Breast epithelium (tissue), 4 donors: ENCODE results near the gene LIMCH1. TPM values are rescaled to one million over a fixed set of nuclear protein-coding genes. Genes with fewer than 3 reads are reported as not detected.
A peak's percentile ranks its signal among the peaks of the same experiment; 100 is the strongest.
"Not testable (repeated sequence)": the region's sequence is repeated elsewhere in the genome, so short reads cannot be mapped to it uniquely, and the experiment has no call there.

ENCODE experiments used
- DNase-seq, 2 donors: peaks; one replicate each; pipeline ENCODE4 v3.0.0-alpha.2; 2019; ENCODE audit warnings: low spot score in 2 of 2
- H3K27ac ChIP-seq, 2 donors: fragments of 200-600 bp; sonication (generic) in 1 of 2; one replicate each; pipeline ENCODE4 v1.5.1; 2016 to 2019; ENCODE audit warnings: mild to moderate bottlenecking in 1 of 2
- H3K27me3 ChIP-seq, 2 donors: fragments of 200-600 bp; sonication (generic) in 1 of 2; one replicate each; pipeline versions ENCODE4 v1.5.1 to v1.6.0; 2017 to 2019; ENCODE audit warnings: control low read depth in 1 of 2, mild to moderate bottlenecking in 1 of 2
- H3K36me3 ChIP-seq: fragments of 200-600 bp; one replicate; pipeline ENCODE4 v1.5.1; 2019
- H3K4me1 ChIP-seq, 2 donors: fragments of 200-600 bp; sonication (generic); one replicate each; pipeline ENCODE4 v1.5.1; 2016 to 2019; ENCODE audit warnings: control low read depth in 1 of 2
- H3K4me3 ChIP-seq, 3 donors: fragments of 200-600 bp; sonication (generic); 1 replicate in 2 of 3; 2 replicates in 1 of 3; pipeline ENCODE4 v1.5.1; 2016 to 2019; ENCODE audit warnings: mild to moderate bottlenecking in 3 of 3, moderate library complexity in 2 of 3
- H3K9me3 ChIP-seq, 2 donors: fragments of 200-600 bp; sonication (generic) in 1 of 2; one replicate each; pipeline ENCODE4 v1.5.1; 2016 to 2019; ENCODE audit warnings: control low read depth in 1 of 2
- POLR2A ChIP-seq: fragments of 450-650 bp; IDR thresholded peaks from one replicate; pipeline ENCODE4 v1.6.1; 2016; ENCODE audit warnings: antibody characterized with exemption, mild to moderate bottlenecking, moderate library complexity
- POLR2AphosphoS5 ChIP-seq, 3 donors: sonication (generic); formaldehyde crosslinking; IDR thresholded peaks; one replicate each; pipeline ENCODE4 v1.6.1; 2017; ENCODE audit warnings: antibody characterized with exemption in 3 of 3
- intact Hi-C: fragments of 100-400 bp; cut with DNase I; formaldehyde crosslinking; loops from one replicate; pipeline ENCODE4 v1.15.1; 2023; ENCODE audit warnings: low total_unique reads
- total RNA-seq, 3 donors: library from RNA; depleted of rRNA; stranded (reverse); fragments of >200 nt; gene quantifications; one replicate each; pipeline ENCODE4 v1.1.0, GENCODE V29; 2016
- TF ChIP-seq, protein P1 (sequence below), 3 donors: fragments of 450-650 bp; IDR thresholded peaks; one replicate each; pipeline ENCODE4 v1.5.1; 2016 to 2017; ENCODE audit warnings: antibody characterized with exemption in 3 of 3, mild to moderate bottlenecking in 3 of 3, moderate library complexity in 3 of 3

LIMCH1 gene, protein sequence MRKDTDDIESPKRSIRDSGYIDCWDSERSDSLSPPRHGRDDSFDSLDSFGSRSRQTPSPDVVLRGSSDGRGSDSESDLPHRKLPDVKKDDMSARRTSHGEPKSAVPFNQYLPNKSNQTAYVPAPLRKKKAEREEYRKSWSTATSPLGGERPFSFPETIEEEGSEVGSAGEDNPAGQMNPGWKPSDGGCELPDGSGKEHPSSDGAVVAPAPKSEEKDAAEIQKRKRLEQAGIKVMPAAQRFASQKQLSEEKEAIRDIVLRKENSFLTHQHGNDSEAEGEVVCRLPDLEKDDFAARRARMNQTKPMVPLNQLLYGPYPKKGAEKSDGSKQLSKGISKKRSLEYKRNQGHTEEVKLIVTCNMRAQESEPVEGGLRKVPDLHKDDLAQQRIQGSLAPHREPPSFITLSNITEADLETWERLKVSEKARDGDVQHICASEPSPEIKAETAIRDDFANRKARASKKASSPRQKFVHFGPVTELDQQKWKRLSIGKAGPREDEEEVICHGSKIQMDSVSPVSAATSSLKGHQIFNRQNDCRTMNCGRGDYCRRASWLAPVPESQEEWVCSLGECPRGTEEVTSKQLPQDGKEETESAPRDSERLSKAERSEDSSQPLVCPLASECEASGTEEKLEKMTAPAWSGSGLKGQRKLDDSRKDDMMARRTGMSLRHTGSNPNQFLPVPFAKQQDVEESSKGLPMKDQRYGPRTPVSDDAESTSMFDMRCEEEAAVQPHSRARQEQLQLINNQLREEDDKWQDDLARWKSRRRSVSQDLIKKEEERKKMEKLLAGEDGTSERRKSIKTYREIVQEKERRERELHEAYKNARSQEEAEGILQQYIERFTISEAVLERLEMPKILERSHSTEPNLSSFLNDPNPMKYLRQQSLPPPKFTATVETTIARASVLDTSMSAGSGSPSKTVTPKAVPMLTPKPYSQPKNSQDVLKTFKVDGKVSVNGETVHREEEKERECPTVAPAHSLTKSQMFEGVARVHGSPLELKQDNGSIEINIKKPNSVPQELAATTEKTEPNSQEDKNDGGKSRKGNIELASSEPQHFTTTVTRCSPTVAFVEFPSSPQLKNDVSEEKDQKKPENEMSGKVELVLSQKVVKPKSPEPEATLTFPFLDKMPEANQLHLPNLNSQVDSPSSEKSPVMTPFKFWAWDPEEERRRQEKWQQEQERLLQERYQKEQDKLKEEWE (N-terminal part only)
- total RNA-seq: 10 to 100 TPM; 34.6 to 72.2 (median 71.8) TPM

DNA sequence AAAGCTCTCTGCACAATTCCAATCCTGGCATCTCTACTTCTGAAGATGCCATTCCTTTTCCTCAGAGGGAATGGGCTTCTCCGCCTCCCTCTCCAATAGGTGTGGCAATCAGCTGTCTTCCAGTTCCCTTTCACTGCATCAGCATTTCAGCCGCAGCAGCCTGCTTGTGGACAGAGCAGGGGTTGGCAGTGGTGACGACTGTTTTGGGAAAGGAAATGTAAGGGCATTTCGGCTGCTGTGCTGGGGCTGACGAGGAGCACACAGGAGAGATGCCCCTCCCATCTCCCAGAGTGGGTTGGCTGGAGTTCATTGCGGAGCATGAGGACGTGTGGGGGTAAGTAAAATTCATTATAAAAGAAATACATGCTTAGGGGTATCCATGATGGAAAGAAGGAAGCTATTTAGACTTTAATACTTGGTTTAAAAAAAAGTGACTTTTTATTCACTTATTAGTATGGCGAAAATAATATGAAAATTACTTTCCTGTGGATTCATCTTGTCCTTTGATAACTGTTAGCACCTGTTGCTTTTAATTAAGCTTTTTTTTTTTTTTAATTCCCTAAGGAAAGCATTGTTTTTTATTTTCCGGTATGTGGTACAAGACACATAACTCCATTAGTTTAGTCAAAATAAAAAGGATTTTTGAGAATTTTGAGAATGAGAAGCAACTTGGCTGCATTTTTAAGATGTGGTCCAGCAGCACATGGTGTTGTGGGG is at the start of gene LIMCH1:
Gene LIMCH1, plus strand, starts transcription at position 141 of the 717 bp plus-strand sequence. CDS start 67,839 bp downstream, outside the sequence.
- H3K36me3 ChIP-seq: no peaks in the 10 kb centered on the region
- peak within 1 kb of the TSS; percentile 62 to 71 for H3K27ac ChIP-seq
- DNase-seq: no peak
- no peaks in the 10 kb centered on the region for H3K9me3 ChIP-seq
- intact Hi-C loops: no loop called here
- no peaks in the 10 kb centered on the region for H3K27me3 ChIP-seq
- no peak for TF ChIP-seq POLR2A
- TF ChIP-seq POLR2AphosphoS5 (IDR thresholded peaks at IDR 0.05): peak in 2 of 3 donors; percentile 29 to 30
- peaks cover 0 to 11% of the 10 kb centered on the region in 2 donors for H3K4me1 ChIP-seq
- peak within 1 kb of the TSS; percentile 3 to 17 (median 12) for H3K4me3 ChIP-seq

DNA sequence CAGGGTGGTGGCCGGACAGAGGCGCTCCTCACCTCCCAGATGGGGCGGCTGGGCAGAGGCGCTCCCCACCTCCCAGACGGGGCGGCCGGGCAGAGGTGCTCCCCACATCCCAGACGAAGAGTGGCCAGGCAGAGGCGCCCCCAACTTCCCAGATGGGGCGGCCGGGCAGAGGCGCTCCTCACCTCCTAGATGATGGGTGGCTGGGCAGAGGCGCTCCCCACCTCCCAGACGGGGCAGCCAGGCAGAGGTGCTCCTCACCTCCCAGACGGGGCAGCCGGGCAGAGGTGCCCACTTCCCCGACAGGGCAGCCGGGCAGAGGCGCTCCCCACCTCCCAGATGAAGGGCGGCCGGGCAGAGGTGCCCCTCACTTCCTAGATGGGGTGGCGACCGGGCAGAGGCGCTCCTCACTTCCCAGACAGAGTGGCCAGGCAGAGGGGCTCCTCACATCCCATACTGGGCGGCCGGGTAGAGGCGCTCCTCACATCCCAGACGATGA is 46.8 kb upstream of the LIMCH1 start:
- H3K27me3 ChIP-seq, H3K4me3 ChIP-seq, H3K27ac ChIP-seq, DNase-seq, H3K4me1 ChIP-seq, H3K36me3 ChIP-seq, H3K9me3 ChIP-seq: not testable (repeated sequence)
- intact Hi-C loops: loop anchor here (10.0 kb wide), 1 partner anchor 206 kb away; no protein-coding TSS in a partner anchor

DNA sequence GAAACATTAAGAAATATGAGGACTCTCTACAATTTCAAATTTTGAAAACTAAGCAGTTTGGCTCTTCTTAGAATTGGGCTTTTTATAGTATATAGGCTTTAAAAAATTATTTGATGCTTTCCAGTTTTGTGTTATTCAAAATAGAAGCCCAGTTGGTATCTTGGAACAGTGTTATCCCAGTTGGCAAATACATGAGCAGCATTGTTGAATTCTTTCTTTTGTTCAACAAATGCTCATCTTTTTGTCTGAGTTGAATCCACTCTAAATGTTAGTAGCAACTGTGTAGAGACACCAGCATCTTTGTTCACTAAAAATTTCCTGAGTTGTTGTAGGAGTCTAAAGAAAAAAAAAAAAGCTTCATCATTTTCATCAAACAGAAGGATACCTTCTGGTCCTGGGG is 41.0 kb upstream of the LIMCH1 start:
- Histone ChIP-seq H3K27ac (no peak overlapping the region), H3K9me3 (no peaks in the 10 kb centered on the region), H3K4me3 (no peak overlapping the region), H3K4me1 (no peaks in the 10 kb centered on the region), H3K36me3 (no peaks in the 10 kb centered on the region), H3K27me3 (no peaks in the 10 kb centered on the region)
- no peak for DNase-seq
- intact Hi-C loops: loop anchor here (10.0 kb wide), 1 partner anchor 212 kb away; no protein-coding TSS in a partner anchor
- TF ChIP-seq POLR2A (no peak), POLR2AphosphoS5 (IDR thresholded peaks at IDR 0.05) (no peak)
- TF ChIP-seq, protein P1, sequence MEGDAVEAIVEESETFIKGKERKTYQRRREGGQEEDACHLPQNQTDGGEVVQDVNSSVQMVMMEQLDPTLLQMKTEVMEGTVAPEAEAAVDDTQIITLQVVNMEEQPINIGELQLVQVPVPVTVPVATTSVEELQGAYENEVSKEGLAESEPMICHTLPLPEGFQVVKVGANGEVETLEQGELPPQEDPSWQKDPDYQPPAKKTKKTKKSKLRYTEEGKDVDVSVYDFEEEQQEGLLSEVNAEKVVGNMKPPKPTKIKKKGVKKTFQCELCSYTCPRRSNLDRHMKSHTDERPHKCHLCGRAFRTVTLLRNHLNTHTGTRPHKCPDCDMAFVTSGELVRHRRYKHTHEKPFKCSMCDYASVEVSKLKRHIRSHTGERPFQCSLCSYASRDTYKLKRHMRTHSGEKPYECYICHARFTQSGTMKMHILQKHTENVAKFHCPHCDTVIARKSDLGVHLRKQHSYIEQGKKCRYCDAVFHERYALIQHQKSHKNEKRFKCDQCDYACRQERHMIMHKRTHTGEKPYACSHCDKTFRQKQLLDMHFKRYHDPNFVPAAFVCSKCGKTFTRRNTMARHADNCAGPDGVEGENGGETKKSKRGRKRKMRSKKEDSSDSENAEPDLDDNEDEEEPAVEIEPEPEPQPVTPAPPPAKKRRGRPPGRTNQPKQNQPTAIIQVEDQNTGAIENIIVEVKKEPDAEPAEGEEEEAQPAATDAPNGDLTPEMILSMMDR (IDR thresholded peaks at IDR 0.05): no peak

DNA sequence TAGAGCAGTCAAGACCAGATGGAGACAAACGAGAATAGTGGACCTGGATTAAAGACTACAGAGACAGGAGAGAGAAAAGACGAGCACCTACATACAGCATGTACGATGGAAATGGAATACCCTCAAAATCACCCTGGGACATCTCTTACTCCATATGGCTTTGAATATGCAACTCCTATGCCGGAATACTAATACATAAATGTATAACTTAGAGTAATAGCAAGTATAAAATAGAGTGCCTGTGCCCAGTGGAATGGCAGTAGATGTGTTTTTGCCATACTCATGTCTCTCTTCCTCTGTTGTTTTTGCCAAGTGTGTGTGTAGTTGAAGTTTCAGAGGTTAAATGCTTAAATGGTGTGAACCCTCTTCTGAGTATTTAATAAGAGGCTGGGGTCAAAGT is 39.8 kb upstream of the LIMCH1 start:
- no peaks in the 10 kb centered on the region for H3K9me3 ChIP-seq
- no peak overlapping the region for H3K27ac ChIP-seq
- H3K27me3 ChIP-seq: no peaks in the 10 kb centered on the region
- intact Hi-C loops: loop anchor here (10.0 kb wide), 1 partner anchor 213 kb away; no protein-coding TSS in a partner anchor
- H3K36me3 ChIP-seq: no peaks in the 10 kb centered on the region
- DNase-seq: no peak
- TF ChIP-seq POLR2AphosphoS5 (IDR thresholded peaks at IDR 0.05) (no peak), POLR2A (no peak)
- TF ChIP-seq, protein P1 (IDR thresholded peaks at IDR 0.05): no peak
- no peak overlapping the region for H3K4me3 ChIP-seq
- H3K4me1 ChIP-seq: no peaks in the 10 kb centered on the region

DNA sequence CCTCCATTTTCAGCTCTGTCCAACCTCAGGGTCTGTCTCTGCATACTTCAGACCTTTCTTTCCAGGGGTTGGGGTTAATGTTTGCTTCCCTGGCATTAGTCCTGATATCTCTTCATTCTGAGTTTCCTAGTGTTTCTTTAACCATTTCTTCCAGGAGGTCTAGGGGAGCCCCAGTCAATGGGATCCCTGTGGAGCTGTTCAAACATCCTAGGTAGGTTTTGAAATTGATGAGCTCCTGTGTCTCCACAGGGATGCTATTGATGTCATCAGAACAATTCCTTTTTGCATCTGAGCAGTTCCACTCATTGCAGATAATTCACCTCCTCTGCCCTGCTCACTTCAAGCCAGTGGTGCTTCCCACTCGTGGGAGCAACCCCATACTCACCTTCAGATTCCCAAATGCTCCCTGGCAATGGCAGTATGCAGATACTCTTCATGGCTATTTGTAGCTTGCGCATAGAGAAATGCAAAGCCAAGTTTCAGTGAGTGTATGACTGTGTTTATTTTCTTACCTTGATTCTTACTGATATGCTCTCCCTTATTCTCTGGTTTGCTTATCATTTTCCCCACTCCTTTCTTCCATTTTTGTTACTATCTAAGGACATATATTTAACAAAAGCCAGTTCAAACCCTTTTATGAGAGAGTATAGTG is 33.7 kb upstream of the LIMCH1 start:
- H3K4me3 ChIP-seq: no peak overlapping the region
- no peaks in the 10 kb centered on the region for H3K36me3 ChIP-seq
- DNase-seq: no peak
- H3K9me3 ChIP-seq: no peaks in the 10 kb centered on the region
- no peak for TF ChIP-seq POLR2A
- no peak for TF ChIP-seq POLR2AphosphoS5 (IDR thresholded peaks at IDR 0.05)
- TF ChIP-seq, protein P1 (IDR thresholded peaks at IDR 0.05): no peak
- intact Hi-C loops: no loop called here
- H3K27ac ChIP-seq: no peak overlapping the region
- H3K4me1 ChIP-seq: no peaks in the 10 kb centered on the region
- no peaks in the 10 kb centered on the region for H3K27me3 ChIP-seq
